CD4-positive, alpha-beta T cell treated with Interleukin-6 at 100 ng/mL for 8 hours (primary cell): ENCODE measurements around the gene ZNF383.
"Not testable (repeated sequence)": the region's sequence is repeated elsewhere in the genome, so short reads cannot be mapped to it uniquely, and the experiment has no call there.

ENCODE experiments used
- DNase-seq: peaks from one replicate; pipeline ENCODE4 v3.0.0-alpha.2; 2020; ENCODE audit warnings: mixed read lengths, low spot score

ZNF383 gene

DNA sequence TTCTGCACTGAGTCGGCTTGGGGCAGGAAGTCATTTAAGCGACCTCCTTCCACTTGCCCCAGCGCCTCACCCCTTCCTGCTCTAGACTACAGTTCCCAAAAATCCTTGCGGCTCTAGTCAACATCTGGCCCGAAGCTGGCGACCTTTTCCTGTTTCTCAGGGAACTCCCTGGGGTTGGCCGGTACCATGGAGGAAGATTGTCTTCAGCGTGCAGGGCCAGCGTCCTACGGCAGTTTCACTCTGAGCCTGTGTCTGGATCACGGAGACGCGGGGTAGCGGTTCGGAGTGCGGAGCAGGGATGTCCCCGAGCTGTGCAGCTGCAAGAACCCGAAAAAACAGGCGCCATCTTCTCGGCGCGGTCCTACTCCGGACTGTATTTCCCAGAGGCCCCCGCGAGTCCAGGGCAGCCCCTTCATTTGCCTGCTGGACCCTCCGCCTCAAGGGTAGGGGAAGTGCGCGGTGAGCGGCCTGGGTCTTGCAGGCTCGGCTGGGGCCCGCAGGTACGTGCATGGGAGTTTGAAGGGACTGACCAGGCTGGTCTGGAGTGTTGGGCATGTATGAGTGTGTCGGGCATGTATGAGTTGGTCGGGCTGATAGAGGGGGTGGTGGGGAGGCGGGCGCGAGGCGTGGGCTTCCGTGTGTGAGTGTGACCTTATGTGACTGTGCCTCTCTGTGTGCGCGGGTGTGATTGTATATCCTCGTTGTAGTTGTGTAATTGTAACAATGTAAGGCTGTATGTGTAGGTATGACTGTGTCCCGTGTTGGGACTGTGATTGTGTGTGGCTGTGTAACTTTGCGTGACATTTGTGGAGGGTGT lies at the start of gene ZNF383:
ZNF383 (plus strand) TSS at position 440 of the 817 bp plus-strand sequence. CDS start 12,240 bp downstream, outside the sequence.
- DNase-seq = peak; percentile 82

DNA sequence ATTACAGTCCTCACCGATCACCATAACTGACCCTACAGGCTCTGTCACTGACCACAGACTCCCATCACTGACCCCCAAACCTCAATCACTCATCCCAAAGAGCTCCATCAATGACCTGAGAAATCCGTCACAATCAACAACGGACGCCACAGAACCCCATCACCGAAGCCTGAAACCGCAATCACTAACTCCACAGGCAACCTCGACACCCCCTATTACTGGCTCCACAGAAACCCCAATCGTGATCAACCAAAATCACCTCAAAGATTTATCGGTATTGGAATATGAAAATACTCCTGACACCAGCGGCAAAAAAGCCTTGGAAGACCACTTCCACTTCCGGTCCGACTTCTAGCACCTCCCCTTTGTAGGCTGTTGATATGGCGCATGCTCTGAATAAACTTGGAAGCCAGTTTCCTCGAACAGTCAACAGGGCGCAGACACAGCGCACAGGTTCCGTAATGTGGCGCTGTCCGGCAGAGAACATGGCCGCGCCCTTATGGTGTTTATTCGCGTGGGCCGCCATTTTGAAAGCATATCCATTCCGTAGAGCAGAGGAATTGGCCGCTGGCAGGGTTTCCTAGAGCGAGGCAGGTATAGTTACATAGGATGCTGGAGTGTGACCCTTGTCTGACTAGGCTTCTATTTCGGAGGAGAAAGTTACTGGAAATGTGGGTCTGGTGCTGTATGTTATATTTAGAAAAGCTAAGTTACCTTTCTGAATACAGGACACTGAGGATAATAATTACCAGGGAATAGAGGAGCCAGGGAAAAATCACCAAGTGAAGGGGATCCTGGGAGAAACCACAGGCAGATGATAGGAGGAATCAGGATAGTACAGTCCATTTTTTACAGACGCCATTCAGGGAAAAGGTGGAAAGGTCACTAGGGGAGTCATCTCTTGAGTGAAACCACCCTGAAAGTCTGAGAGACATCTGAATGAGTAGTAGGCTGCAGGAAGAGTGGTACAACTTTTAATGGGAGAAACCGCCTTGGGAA lies 45.3 kb upstream of the ZNF383 start, which contains the start of gene ZNF585A:
ZNF585A (minus strand) TSS at position 328 of the 999 bp plus-strand sequence. CDS start 2,785 bp downstream, outside the sequence.
- DNase-seq = peak; percentile 93

DNA sequence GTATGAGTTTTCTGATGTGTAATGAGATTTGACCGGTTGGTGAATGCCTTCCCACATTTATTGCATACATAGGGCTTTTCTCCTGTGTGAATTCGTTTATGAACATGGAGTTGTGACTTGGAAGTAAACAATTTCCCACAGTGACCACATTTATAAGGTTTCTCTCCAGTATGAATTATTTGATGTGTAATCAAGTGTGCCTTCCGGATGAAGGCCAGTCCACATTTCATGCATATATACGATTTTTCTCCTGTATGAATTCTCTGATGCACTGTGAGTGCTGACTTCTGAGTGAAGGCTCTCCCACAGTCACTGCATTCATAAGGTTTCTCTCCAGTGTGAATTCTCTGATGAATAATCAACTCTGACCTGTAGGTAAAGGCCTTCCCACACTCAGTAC lies 31.9 kb upstream of the ZNF383 start:
- not testable (repeated sequence) for DNase-seq

DNA sequence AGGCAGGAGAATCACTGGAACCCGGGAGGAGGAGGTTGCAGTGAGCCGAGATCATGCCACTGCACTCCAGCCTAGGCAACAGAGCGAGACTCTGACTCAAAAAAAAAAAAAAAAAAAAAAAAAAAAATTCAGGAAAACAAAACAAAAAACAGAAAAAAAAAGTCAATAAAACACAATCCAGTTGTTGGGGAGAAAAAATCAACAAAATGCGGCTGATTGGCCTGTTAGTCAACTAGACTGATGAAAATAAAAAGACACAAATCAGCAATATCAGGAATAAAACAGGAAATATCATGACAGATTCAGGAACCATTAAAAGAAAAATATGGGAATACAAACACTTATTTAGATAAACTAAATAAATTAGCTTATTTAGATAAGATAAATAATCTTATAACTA lies 22.8 kb upstream of the ZNF383 start:
- not testable (repeated sequence) for DNase-seq

DNA sequence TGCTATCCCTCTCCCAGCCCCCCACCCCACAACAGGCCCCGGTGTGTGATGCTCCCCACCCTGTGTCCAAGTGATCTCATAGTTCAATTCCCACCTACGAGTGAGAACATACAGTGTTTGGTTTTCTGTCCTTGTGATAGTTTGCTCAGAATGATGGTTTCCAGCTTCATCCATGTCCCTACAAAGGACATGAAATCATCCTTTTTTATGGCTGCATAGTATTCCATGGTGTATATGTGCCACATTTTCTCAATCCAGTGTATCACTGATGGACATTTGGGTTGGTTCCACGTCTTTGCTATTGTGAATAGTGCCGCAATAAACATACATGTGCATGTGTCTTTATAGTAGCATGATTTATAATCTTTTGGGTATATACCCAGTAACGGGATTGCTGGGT lies 20.9 kb upstream of the ZNF383 start:
- DNase-seq = not testable (repeated sequence)

DNA sequence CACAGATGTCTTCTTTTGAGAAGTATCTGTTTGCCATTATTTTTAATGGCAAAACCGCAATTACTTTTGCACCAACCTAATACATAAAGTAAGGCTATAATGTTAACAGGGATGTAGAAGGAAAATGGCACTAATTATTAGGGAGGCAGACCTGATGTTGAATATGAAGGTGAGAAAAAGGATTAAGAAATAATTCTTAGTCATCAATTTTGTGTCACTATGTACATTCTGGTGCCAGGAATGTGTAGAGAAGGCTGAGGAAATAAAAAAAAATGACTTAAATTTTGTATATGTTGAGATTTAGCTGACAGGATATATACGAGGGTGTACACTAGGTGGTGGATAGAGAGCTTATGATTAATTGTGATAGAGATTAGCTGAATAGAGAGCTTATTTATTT lies 20.2 kb upstream of the ZNF383 start:
- no peak for DNase-seq

DNA sequence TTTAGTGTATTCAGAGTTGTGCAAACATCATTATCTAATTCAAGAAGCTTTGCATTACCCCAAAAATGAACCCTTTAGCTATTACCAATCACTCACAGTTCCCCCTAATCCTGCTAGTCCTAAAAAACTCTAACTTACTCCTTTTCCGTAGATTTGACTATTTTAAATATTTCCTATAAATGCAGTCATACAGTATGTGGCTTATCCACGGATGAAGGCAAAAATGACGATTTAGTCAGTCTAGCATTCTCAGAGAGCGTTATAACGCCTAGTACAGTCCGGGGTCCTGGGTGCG lies 587 bp upstream of the ZNF383 start:
- no peak for DNase-seq

DNA sequence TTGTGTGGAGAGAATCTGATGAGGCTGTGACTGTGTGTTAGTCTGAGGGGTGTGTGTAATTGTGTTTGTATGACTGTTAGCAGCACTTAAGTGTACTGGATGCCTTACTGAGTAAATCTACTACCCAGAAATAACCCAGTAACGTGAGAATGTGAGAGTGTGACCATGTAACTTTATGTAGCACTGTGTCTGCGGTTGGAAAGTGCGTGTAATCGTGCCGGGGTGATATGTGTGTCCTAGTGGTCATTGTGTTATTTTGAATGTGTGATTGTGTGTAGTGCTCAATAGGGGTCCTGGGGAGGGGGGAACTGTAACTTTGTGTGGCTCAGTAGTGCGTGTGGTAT lies 550 bp downstream of the ZNF383 start:
- DNase-seq = no peak

DNA sequence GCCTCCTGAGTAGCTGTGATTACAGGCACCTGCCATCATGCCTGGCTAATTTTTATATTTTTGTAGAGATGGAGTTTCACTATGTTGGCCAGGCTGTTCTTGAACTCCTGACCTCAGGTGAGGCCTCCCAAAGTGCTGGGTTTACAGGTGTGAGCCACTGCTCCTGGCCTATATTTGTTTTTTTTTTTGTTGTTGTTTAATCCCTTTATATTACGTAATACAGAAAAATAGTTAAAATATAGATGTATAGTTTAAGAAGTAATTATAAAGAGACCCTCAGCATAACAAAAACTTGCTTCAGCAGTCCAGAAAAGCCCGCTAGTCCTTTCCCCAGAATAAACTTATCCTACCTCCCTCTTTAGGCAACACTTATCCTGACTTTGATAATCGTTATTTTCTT lies 2.4 kb downstream of the ZNF383 start:
- no peak for DNase-seq

DNA sequence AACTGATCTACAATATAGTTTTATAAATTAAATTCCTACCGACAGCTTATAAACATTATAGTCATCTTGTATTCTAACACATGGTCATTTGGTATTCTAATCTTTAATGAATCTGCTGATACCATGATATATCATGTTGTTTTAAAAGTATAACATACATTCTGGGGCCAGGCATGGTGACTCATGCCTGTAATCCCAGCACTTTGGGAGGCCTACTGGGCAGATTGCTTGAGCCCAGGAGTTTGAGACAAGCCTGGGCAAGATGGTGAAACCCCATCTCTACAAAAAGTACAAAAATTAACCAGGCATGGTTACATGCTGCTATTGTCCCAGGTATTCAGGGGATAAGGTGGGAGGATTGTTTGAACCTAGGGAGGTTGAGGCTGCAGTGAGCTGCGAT lies 3.1 kb downstream of the ZNF383 start:
- DNase-seq = no peak

DNA sequence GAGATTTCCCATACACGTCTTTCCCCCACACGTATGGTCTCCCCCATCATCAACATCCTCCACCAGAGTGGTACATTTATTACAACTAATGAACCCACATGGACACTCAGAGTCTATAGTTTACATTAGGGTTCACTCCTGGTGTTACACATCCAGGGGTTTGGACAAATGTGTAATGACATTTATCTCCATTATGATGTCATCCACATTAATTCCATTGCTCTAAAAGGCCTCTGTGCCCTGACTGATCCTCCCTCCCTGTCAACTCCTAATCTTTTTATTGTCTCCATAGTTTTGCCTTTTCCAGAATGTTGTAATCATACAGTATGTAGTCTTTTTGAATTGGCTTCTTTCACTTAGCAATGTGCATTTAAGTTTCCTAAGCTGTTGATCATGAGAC lies 8.2 kb downstream of the ZNF383 start:
- DNase-seq = no peak

DNA sequence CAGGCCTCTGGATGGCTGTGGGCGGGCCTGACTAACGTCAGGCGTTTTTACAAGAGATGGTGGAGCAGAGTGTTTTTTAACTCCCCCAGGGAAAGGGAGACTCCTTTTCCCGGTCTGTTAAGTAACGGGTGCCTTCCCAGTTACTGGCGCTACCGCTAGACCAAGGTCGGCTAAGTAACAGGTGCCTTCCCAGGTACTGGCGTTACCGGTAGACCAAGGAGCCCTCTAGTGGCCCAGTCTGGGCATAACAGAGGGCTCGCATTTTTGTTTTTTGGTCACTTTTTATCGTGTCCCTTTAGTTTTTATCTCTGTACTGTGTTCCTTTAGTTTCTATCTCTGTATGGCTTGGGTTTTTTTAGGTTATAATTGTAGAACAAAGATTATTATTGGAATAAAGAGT lies 10.0 kb downstream of the ZNF383 start:
- DNase-seq = no peak

DNA sequence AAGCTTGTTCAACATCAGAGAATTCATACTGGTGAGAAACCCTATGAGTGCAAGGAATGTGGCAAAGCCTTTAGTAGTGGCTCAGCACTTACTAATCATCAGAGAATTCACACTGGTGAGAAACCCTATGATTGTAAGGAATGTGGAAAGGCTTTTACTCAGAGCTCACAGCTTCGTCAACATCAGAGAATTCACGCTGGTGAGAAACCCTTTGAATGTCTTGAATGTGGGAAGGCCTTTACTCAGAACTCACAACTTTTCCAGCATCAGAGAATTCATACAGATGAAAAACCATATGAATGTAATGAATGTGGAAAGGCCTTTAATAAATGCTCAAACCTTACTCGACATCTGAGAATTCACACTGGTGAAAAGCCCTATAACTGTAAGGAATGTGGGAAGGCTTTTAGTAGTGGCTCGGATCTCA lies 25.2 kb downstream of the ZNF383 start:
- no peak for DNase-seq

DNA sequence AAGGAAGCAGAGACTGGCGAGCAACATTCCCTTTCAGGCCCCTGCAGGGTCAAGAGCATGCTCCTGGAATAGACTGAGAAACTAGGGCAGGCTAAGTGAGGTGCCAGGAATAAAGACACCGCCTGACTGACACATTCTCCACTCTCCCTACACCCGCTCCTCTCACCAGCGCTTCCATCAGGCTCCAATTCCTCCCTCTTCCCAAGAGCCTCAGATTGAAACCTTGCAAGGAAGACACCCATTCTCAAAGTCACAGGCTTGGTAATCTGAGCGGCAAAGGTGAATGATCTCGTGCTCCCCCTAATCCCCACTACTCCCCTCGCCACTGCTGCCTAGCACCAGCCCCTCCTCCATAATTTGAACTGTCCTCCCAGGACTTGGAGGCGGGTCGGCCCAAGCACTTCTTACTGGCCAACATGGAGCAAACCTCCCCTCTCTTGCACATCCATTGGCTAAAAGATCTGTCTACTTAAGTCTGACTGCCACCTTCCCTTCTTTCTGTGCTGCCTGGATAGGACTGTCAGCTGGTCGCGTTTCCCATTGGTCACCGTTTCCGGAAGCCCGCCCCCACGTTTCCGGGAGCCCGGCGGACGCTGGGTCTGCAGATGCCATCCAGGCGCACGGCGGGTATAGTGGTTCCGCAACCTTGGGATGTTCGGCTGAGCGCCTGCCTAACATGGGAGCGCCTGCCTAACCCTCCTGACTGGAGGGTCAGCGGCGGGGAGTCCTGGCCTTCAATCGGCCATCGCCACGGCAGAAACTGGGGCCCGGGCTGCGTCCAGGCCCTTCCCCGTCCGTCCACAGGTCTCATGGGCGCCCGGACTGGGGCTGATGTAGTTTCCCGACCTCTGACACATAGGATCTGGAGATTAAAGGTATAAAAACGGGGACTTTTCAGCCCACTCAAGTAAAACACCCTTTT lies 33.6 kb downstream of the ZNF383 start:
- peak; percentile 15 for DNase-seq

DNA sequence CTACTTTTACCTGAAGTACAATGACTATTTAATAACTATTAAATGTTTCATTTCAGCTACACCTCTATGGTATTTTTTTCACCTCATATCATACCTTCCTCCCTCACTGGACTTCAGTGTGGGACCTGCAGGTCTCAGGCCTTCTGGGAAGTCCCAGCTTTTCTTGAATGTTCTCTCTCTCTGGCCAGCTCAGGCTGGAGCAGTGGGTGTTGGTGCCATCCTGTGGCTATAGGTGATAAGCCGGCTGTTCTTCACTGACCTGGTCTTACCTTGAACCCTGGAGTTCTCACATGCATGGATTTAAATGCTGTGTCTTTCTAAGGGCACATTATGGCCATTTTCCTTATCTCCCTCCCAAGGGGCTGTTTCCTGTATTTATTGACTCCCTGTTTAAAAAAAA lies 45.0 kb downstream of the ZNF383 start:
- DNase-seq = not testable (repeated sequence)

DNA sequence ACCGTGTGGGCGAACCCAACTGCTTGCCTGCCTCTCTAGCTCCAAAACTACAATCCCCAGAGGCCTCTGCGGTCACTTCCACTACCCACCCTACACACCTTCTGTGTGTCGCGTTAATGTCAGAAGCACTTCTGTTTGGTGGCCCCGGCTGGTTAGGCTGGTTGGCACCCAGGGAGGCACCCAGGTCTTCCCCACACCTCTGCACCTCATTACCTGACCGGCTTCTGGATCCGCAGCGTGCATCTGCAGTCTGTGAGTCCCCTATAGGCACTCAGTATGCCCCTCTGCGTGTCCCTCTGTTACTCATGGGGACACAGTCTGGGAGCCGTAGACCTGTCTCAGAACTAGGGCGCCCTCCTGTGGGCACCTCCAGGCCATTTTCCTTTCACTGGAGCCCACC lies 49.0 kb downstream of the ZNF383 start:
- not testable (repeated sequence) for DNase-seq

DNA sequence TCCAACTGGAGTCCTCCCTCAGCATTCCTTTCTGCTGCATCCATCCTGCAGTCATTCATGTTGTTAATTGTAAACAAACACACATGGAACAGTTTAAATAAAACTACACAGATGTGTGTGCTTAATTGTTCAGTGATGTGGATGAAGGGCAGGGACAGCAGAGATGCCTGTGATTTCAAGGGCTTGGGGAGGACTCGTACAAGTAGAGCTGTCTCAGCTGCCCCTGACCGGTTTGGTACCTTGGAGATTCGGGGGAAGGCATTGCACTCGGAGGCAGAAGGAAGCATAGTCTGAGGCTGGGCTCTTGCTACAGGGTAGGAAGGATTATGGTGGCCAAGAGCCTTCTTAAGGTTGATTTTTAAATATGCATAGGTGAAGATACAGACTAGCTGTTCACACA lies 49.7 kb downstream of the ZNF383 start:
- not testable (repeated sequence) for DNase-seq

DNA sequence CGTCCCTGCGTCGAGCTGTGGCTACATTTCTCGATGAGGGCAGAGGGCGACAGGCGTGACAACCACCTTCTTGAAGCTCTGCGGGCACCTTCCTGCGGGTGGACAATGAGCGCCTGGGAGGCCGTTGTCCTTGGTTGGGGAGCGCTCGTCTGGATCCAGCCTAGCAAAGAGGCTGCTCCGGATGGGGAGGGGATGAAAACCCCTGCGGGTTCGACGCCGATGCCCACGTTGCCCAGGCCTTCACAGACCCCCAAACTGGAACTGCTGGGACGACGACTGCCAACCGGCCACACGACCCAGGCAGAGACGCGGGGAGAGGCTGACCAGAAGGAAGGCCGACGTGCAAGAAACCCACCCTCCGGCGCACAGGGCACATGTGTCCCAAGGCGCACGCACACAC lies 62.6 kb downstream of the ZNF383 start:
- not testable (repeated sequence) for DNase-seq

DNA sequence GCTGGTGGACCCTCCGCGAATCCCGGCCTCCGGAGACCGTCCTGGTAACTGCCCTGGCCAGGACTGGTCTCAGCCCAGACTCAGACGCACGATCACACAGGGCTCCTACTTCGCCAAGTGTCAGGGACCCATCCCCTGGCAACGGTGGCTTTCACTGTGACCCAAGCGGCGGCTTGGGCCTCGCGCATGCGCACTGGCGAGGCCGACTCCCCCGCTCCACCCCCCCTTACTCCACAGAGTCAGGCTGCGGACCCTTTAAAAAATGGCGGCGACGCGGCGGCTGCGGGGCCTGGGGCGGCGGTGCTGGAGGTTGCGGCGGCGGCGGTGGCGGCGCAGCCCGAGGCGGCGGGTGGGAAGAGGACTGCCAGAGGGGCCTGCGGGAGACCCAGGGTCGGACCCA lies 66.0 kb downstream of the ZNF383 start:
- DNase-seq = not testable (repeated sequence)

DNA sequence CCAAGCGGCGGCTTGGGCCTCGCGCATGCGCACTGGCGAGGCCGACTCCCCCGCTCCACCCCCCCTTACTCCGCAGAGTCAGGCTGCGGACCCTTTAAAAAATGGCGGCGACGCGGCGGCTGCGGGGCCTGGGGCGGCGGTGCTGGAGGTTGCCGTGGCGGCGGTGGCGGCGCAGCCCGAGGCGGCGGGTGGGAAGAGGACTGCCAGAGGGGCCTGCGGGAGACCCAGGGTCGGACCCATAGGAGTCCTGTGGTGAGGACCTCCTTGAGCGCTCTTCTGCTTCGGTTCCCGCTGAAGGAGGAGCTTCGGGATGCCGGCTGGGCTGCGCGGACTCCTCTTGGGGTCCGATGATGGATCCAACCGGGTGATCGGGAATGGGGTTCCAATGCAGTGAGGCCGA lies 71.2 kb downstream of the ZNF383 start:
- DNase-seq = not testable (repeated sequence)

DNA sequence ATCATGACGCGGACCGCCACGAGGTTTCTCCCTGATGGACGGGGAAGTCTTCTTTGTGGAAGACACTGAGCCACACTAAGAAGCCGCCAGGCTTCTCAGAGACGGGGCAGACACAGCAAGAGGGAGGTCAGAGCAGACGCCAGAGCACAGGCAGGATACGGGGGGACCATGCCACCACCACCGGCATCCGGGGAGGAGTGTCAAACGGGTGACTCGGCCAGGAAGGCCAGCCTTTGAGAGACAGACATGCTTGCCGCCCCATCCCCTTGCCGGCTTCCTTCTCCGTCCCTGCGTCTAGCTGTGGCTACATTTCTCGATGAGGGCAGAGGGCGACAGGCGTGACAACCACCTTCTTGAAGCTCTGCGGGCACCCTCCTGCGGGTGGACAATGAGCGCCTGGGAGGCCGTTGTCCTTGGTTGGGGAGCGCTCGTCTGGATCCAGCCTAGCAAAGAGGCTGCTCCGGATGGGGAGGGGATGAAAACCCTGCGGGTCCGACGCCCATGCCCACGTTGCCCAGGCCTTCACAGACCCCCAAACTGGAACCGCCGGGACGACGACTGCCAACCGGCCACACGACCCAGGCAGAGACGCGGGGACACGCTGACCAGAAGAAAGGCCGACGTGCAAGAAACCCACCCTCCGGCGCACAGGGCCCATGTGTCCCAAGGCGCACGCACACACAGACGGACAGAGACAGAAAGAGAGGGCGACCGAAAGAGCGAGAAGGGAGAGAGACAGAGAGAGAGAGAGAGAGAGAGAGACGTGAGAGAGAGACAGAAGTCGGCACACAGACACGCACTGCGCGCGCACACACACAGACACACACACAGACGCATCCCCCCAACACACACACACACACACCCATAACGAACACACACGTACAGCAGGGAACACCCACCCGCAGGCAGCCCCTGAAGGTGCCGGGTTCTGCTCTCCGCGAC lies 75.3 kb downstream of the ZNF383 start:
- DNase-seq = not testable (repeated sequence)
